ENCODE measurements around the gene DRC7. TPM values are rescaled to one million over a fixed set of nuclear protein-coding genes. Genes with fewer than 3 reads are reported as not detected.

The DRC7 gene
- polyA plus RNA-seq, 1 donor (not counting 4 experiments of a cell fraction or from before 2014, with no cell fraction given): not detected

DNA sequence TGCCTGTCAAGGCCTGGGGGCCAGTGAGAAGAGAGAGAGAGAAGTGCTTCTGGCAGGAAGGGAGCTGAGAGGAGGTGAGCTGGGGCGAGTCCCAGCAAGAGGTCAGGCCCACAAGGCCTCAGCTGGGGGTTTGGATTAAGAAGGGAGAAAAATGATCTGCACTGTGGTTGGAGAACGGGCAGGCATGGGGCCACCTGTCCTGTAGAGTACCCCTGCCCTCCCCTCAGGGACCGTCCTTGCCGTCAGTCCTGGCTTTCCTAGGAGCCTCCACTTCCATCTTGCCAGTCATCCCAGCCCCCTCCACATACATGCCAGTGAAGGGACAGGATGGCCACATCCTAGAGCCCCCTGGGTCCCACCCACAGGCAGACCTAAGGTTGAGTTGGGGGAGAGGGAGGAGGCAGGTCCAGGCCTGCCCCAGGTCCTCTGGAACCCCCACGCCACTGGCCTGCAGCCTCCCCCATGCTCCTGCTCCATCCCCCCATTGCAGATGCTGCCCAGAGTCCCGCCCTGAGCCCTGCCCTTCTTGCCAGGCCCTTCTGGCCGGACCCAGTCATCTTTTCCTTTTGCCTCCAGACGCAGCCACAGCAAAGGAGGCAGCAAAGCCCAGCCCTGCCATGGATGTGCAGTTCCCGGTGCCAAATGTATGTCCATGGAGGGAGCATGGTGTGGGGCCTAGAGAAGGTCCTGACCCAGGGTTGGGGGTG, 59.9 kb downstream of the DRC7 start:
- Histone ChIP-seq H3K9me3 (ENCODE audit: control insufficient read depth, low read depth, low read length) (no peaks in the 10 kb centered on the region), H3K27me3 (ENCODE audit: control insufficient read depth, extremely low read depth, insufficient read depth, low read length) (no peaks in the 10 kb centered on the region), H3K4me3 (ENCODE audit: control insufficient read depth in 2 of 3, extremely low read depth in 1 of 3, insufficient read depth in 2 of 3, low read depth in 1 of 3, low read length in 3 of 3) (no peak overlapping the region), H3K4me2 (ENCODE audit: control insufficient read depth, extremely low read depth, insufficient read depth, low read depth, low read length) (no peak overlapping the region), H3K36me3 (ENCODE audit: control insufficient read depth in 2 of 2, extremely low read depth in 1 of 2, insufficient read depth in 2 of 2, low read length in 2 of 2) (peaks cover 7 to 22% of the 10 kb centered on the region in 2 experiments), H2AFZ (ENCODE audit: control insufficient read depth, low read length) (no peak overlapping the region), H3K9me1 (ENCODE audit: control insufficient read depth, extremely low read depth, insufficient read depth, low read length) (no peaks in the 10 kb centered on the region), H3K9ac (ENCODE audit: control insufficient read depth, extremely low read depth, insufficient read depth, low read length) (no peak overlapping the region), H3K4me1 (ENCODE audit: control insufficient read depth, extremely low read depth, insufficient read depth, low read length) (peaks cover 2% of the 10 kb centered on the region), H3K27ac (ENCODE audit: control insufficient read depth, insufficient read depth, low read length) (no peak overlapping the region), H4K20me1 (ENCODE audit: control insufficient read depth, extremely low read depth, insufficient read depth, low read length) (peaks cover 6% of the 10 kb centered on the region), H3K79me2 (ENCODE audit: control insufficient read depth, insufficient read depth, low read length) (no peaks in the 10 kb centered on the region)
- FAIRE-seq (no peak), DNase-seq (ENCODE audit: low read depth, low spot score) (no peak)
- dilution Hi-C loops (cut with MboI; ENCODE audit: extremely low pct_ligation_motif_present, low sequenced_read_pairs): no loop called here
- TF ChIP-seq EZH2 (IDR thresholded peaks at IDR 0.05; ENCODE audit: low read length): no peak
- no peak for TF ChIP-seq CTCF (optimal IDR thresholded peaks at IDR 0.05 in 1 of 3, IDR thresholded peaks at IDR 0.05 in 1 of 3, conservative IDR thresholded peaks at IDR 0.05 in 1 of 3; ENCODE audit: extremely low read depth in 1 of 3, insufficient read depth in 2 of 3, low read length in 3 of 3)

DNA sequence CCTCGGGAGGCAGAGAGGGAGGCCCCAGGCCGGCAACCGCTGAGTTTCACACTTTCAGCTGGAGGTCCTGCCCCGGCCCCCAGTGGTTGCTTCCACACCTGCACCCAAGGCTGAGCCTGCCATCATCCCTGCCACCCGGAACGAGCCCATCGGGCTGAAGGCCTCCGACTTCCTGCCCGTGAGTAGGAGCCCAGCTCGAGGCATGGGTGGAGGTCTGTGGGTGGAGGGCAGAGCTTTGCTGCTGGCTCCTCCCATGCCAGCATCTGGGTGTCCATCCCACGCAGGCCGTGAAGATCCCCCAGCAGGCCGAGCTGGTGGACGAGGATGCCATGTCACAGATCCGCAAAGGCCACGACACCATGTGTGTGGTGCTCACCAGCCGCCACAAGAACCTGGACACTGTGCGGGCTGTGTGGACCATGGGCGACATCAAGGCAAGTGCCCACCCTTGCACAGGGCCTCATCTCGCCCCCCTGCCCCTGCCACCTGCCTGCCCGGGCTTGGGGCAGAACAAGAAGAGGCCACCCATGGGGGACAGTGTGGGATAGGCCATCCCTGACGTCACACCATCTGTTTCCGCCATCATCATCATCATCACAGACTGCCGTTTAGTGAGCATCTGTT, 60.6 kb downstream of the DRC7 start:
- TF ChIP-seq EZH2 (IDR thresholded peaks at IDR 0.05; ENCODE audit: low read length): no peak
- no peak for TF ChIP-seq CTCF (optimal IDR thresholded peaks at IDR 0.05 in 1 of 3, IDR thresholded peaks at IDR 0.05 in 1 of 3, conservative IDR thresholded peaks at IDR 0.05 in 1 of 3; ENCODE audit: extremely low read depth in 1 of 3, insufficient read depth in 2 of 3, low read length in 3 of 3)
- H3K27ac ChIP-seq (ENCODE audit: control insufficient read depth, insufficient read depth, low read length): no peak overlapping the region

More for the DNA sequence above, 60.6 kb downstream of the DRC7 start:
- dilution Hi-C loops (cut with MboI; ENCODE audit: extremely low pct_ligation_motif_present, low sequenced_read_pairs): no loop called here
- Histone ChIP-seq H3K4me3 (ENCODE audit: control insufficient read depth in 2 of 3, extremely low read depth in 1 of 3, insufficient read depth in 2 of 3, low read depth in 1 of 3, low read length in 3 of 3) (no peak overlapping the region), H3K9me3 (ENCODE audit: control insufficient read depth, low read depth, low read length) (no peaks in the 10 kb centered on the region), H2AFZ (ENCODE audit: control insufficient read depth, low read length) (no peak overlapping the region), H3K27me3 (ENCODE audit: control insufficient read depth, extremely low read depth, insufficient read depth, low read length) (no peaks in the 10 kb centered on the region), H3K4me1 (ENCODE audit: control insufficient read depth, extremely low read depth, insufficient read depth, low read length) (peaks cover 9% of the 10 kb centered on the region), H3K9ac (ENCODE audit: control insufficient read depth, extremely low read depth, insufficient read depth, low read length) (no peak overlapping the region), H3K4me2 (ENCODE audit: control insufficient read depth, extremely low read depth, insufficient read depth, low read depth, low read length) (no peak overlapping the region), H3K36me3 (ENCODE audit: control insufficient read depth in 2 of 2, extremely low read depth in 1 of 2, insufficient read depth in 2 of 2, low read length in 2 of 2) (peaks cover 13 to 22% of the 10 kb centered on the region in 2 experiments), H4K20me1 (ENCODE audit: control insufficient read depth, extremely low read depth, insufficient read depth, low read length) (peaks cover 3% of the 10 kb centered on the region), H3K79me2 (ENCODE audit: control insufficient read depth, insufficient read depth, low read length) (no peaks in the 10 kb centered on the region), H3K9me1 (ENCODE audit: control insufficient read depth, extremely low read depth, insufficient read depth, low read length) (no peaks in the 10 kb centered on the region)
- FAIRE-seq (no peak), DNase-seq (ENCODE audit: low read depth, low spot score) (no peak)

All from keratinocyte (primary cell).